Activated T-helper 1 cell treated with Interleukin-2 at 50 U/mL for 16 hours (primary cell): ENCODE results near the gene EXOC3L1.

Source experiments
- DNase-seq: peaks from one replicate; pipeline ENCODE4 v3.0.0-alpha.2; 2020; ENCODE audit warnings: low read depth

Gene EXOC3L1

GRCh38 chr16:67147437-67148140 is 42.3 kb downstream of the EXOC3L1 start:
- DNase-seq: no peak

- DNase-seq: no peak
Measured at GRCh38 chr16:67146523-67147357, 43.2 kb downstream of the EXOC3L1 start.

GRCh38 chr16:67145746-67146145 is 44.2 kb downstream of the EXOC3L1 start:
- DNase-seq: no peak

- DNase-seq: no peak
Measured at GRCh38 chr16:67144943-67145342, 45.0 kb downstream of the EXOC3L1 start.

- no peak for DNase-seq
Measured at GRCh38 chr16:67142342-67142741, 47.6 kb downstream of the EXOC3L1 start.

GRCh38 chr16:67141391-67141790 is 48.5 kb downstream of the EXOC3L1 start:
- DNase-seq: no peak

- DNase-seq: no peak
Measured at GRCh38 chr16:67137605-67138004, 52.3 kb downstream of the EXOC3L1 start.
